Ascending aorta (tissue), 2 donors: ENCODE results near the gene JUND. TPM values are rescaled to one million over a fixed set of nuclear protein-coding genes. Genes with fewer than 3 reads are reported as not detected.

Experiments used
- DNase-seq, 2 donors: peaks; one replicate each; pipeline ENCODE4 v3.0.0-alpha.2; 2019; ENCODE audit warnings: low spot score in 2 of 2
- H3K27ac ChIP-seq, 2 donors: fragments of 200-600 bp; sonication (generic); one replicate each; pipeline ENCODE4 v1.5.1; 2016 to 2017; ENCODE audit warnings: mild to moderate bottlenecking in 1 of 2
- H3K27me3 ChIP-seq: fragments of 200-600 bp; sonication (generic); one replicate; pipeline ENCODE4 v1.5.1; 2017
- H3K36me3 ChIP-seq, 2 donors: fragments of 200-600 bp; sonication (generic); one replicate each; pipeline ENCODE4 v1.5.1; 2016
- H3K4me1 ChIP-seq, 2 donors: fragments of 200-600 bp; sonication (generic); one replicate each; pipeline ENCODE4 v1.5.1; 2016 to 2017; ENCODE audit warnings: mild to moderate bottlenecking in 1 of 2
- H3K4me3 ChIP-seq, 2 donors: fragments of 200-600 bp; sonication (generic); one replicate each; pipeline ENCODE4 v1.5.1; 2016 to 2017; ENCODE audit warnings: mild to moderate bottlenecking in 1 of 2
- H3K9me3 ChIP-seq, 2 donors: fragments of 200-600 bp; sonication (generic); one replicate each; pipeline ENCODE4 v1.5.1; 2016
- CTCF ChIP-seq, 3 experiments: fragments of 200-600 bp in 2 of 3; fragments of 450-650 bp in 1 of 3; sonication (generic) in 2 of 3; IDR thresholded peaks; one replicate each; pipeline ENCODE4 v1.5.1; 2016 to 2019; ENCODE audit warnings: antibody characterized with exemption in 3 of 3, mild to moderate bottlenecking in 1 of 3, moderate library complexity in 1 of 3
- intact Hi-C: fragments of 100-400 bp; cut with DNase I; formaldehyde crosslinking; loops from one replicate; pipeline ENCODE4 v1.15.1; 2023
- total RNA-seq: library from RNA; depleted of rRNA; stranded (reverse); fragments of >200 nt; gene quantifications from one replicate; pipeline ENCODE4 v1.1.0, GENCODE V29; 2016

Gene JUND
- total RNA-seq, 1 donor from 2014 or later: 3,570 TPM

GRCh38 chr19:18310118-18310909 lies 28.9 kb upstream of the JUND start:
- TF ChIP-seq CTCF (IDR thresholded peaks at IDR 0.05): no peak
- intact Hi-C loops: no loop called here
- no peak for DNase-seq
- H3K4me3 ChIP-seq: no peak overlapping the region
- H3K9me3 ChIP-seq: no peaks in the 10 kb centered on the region
- H3K4me1 ChIP-seq: peaks cover 17 to 48% of the 10 kb centered on the region in 2 donors
- peaks cover 12 to 18% of the 10 kb centered on the region in 2 donors for H3K36me3 ChIP-seq
- no peak overlapping the region for H3K27ac ChIP-seq
- H3K27me3 ChIP-seq: no peaks in the 10 kb centered on the region

- Histone ChIP-seq H3K27ac (peak overlapping the region in 1 of 2 donors; percentile 98), H3K4me1 (peaks cover 18 to 50% of the 10 kb centered on the region in 2 donors)
- no peak for DNase-seq
Measured at GRCh38 chr19:18309525-18310064, 28.2 kb upstream of the JUND start.

GRCh38 chr19:18308948-18309325 lies 27.5 kb upstream of the JUND start:
- intact Hi-C loops: no loop called here
- H3K4me3 ChIP-seq: no peak overlapping the region
- DNase-seq: no peak
- peak overlapping the region; percentile 98 to 100 for H3K27ac ChIP-seq
- peaks cover 12 to 18% of the 10 kb centered on the region in 2 donors for H3K36me3 ChIP-seq
- no peaks in the 10 kb centered on the region for H3K9me3 ChIP-seq
- TF ChIP-seq CTCF (IDR thresholded peaks at IDR 0.05): no peak
- peaks cover 21 to 49% of the 10 kb centered on the region in 2 donors for H3K4me1 ChIP-seq
- H3K27me3 ChIP-seq: no peaks in the 10 kb centered on the region

More at GRCh38 chr19:18309525-18310064, 28.2 kb upstream of the JUND start:
- H3K36me3 ChIP-seq: peaks cover 12 to 18% of the 10 kb centered on the region in 2 donors
- intact Hi-C loops: no loop called here
- no peak overlapping the region for H3K4me3 ChIP-seq
- TF ChIP-seq CTCF (IDR thresholded peaks at IDR 0.05): no peak
- H3K27me3 ChIP-seq: no peaks in the 10 kb centered on the region
- H3K9me3 ChIP-seq: no peaks in the 10 kb centered on the region

- H3K36me3 ChIP-seq: peaks cover 12 to 18% of the 10 kb centered on the region in 2 donors
- H3K4me3 ChIP-seq: no peak overlapping the region
- no peaks in the 10 kb centered on the region for H3K27me3 ChIP-seq
- DNase-seq: no peak
- peaks cover 27 to 51% of the 10 kb centered on the region in 2 donors for H3K4me1 ChIP-seq
- H3K27ac ChIP-seq: peak overlapping the region; percentile 98 to 100
- TF ChIP-seq CTCF (IDR thresholded peaks at IDR 0.05): no peak
- no peaks in the 10 kb centered on the region for H3K9me3 ChIP-seq
- intact Hi-C loops: no loop called here
Measured at GRCh38 chr19:18308051-18308947, 26.9 kb upstream of the JUND start.

- peak overlapping the region; percentile 12 to 44 for H3K4me3 ChIP-seq
- peaks cover 30 to 56% of the 10 kb centered on the region in 2 donors for H3K4me1 ChIP-seq
- peak in 2 of 3 experiments; percentile 21 to 52 for TF ChIP-seq CTCF (IDR thresholded peaks at IDR 0.05)
- peak overlapping the region; percentile 98 to 100 for H3K27ac ChIP-seq
- no peaks in the 10 kb centered on the region for H3K27me3 ChIP-seq
- no peak for DNase-seq
- H3K36me3 ChIP-seq: peaks cover 11 to 13% of the 10 kb centered on the region in 2 donors
- intact Hi-C loops: no loop called here
- H3K9me3 ChIP-seq: no peaks in the 10 kb centered on the region
Measured at GRCh38 chr19:18307271-18307681, 25.9 kb upstream of the JUND start.
